H1 (cell line): ENCODE data around the gene IGLL1. TPM values are rescaled to one million over a fixed set of nuclear protein-coding genes. Genes with fewer than 3 reads are reported as not detected.
"Not testable (repeated sequence)": the region's sequence is repeated elsewhere in the genome, so short reads cannot be mapped to it uniquely, and the experiment has no call there.

Experiments used
- CTCF ChIA-PET: fragments of 300-600 bp; sonication (Branson Sonifier 250); formaldehyde crosslinking; loops from one replicate; lab custom pipeline; 2021; ENCODE audit not compliant: partially characterized antibody; lab: Charles Lee
- POLR2A ChIA-PET: fragments of 300-600 bp; sonication (Branson Sonifier 250); formaldehyde crosslinking; loops from one replicate; lab custom pipeline; 2021; ENCODE audit warnings: inconsistent platforms; ENCODE audit not compliant: partially characterized antibody; lab: Charles Lee
- DNase-seq, 2 experiments: peaks; one replicate each; pipeline versions ENCODE4 v3.0.0 to v3.0.0-alpha.2; 2010 to 2022; ENCODE audit warnings: low spot score in 2 of 2, low read depth in 1 of 2, mixed read lengths in 1 of 2
- FAIRE-seq: peaks from 2 replicates; lab custom pipeline; 2011; peaks lifted over from hg19 to GRCh38; lab: Jason Lieb, UNC
- H2AFZ ChIP-seq: 2 replicates; pipeline ENCODE4 v1.8.1; 2012; ENCODE audit warnings: low read length, inconsistent platforms
- H2AK5ac ChIP-seq: 2 replicates; pipeline ENCODE4 v1.6.1; 2013; ENCODE audit warnings: low read depth, low read length
- H2BK120ac ChIP-seq: replicated peaks from 2 replicates; pipeline ENCODE3; 2013; ENCODE audit warnings: low read depth, low read length, inconsistent platforms
- H2BK12ac ChIP-seq: 2 replicates; pipeline ENCODE4 v1.6.1; 2013; ENCODE audit warnings: low read depth, low read length
- H2BK15ac ChIP-seq: 2 replicates; pipeline ENCODE4 v1.6.1; 2013; ENCODE audit warnings: low read length
- H2BK20ac ChIP-seq: 2 replicates; pipeline ENCODE4 v1.6.1; 2013; ENCODE audit warnings: low read length
- H2BK5ac ChIP-seq: 2 replicates; pipeline ENCODE4 v1.6.1; 2013; ENCODE audit warnings: low read depth, low read length
- H3K14ac ChIP-seq: 2 replicates; pipeline ENCODE4 v1.6.1; 2013; ENCODE audit warnings: inconsistent platforms; ENCODE audit not compliant: insufficient read length
- H3K18ac ChIP-seq: 2 replicates; pipeline ENCODE4 v1.6.1; 2013; ENCODE audit warnings: low read length; ENCODE audit errors: extremely low read depth
- H3K23ac ChIP-seq: 2 replicates; pipeline ENCODE4 v1.6.1; 2013; ENCODE audit warnings: inconsistent platforms; ENCODE audit not compliant: insufficient read length
- H3K23me2 ChIP-seq: 2 replicates; pipeline ENCODE4 v1.6.1; 2013; ENCODE audit warnings: low read depth, low read length
- H3K27ac ChIP-seq: 2 replicates; pipeline ENCODE4 v1.6.1; 2011; ENCODE audit warnings: low read depth, low read length, inconsistent platforms
- H3K27me3 ChIP-seq, 4 experiments: replicated peaks in 1 of 4; 1 replicate in 1 of 4; 2 replicates in 3 of 4; pipeline versions ENCODE4 v1.6.1 to v1.8.1; 2011 to 2013; ENCODE audit warnings: low read length in 3 of 4, mild to moderate bottlenecking in 3 of 4, inconsistent platforms in 2 of 4, mixed read lengths in 2 of 4, moderate library complexity in 1 of 4; ENCODE audit not compliant: control insufficient read depth in 3 of 4, insufficient read depth in 3 of 4; ENCODE audit errors: extremely low read depth in 1 of 4
- H3K36me3 ChIP-seq, 4 experiments: 2 replicates each; pipeline versions ENCODE4 v1.6.1 to v1.8.1; 2011 to 2013; ENCODE audit warnings: mild to moderate bottlenecking in 4 of 4, low read length in 3 of 4, moderate library complexity in 2 of 4, control low read depth in 1 of 4, inconsistent platforms in 1 of 4; ENCODE audit not compliant: insufficient read depth in 4 of 4, control insufficient read depth in 2 of 4
- H3K4ac ChIP-seq: replicated peaks from 2 replicates; pipeline ENCODE3; 2013; ENCODE audit warnings: low read length, low read depth, mixed read lengths, inconsistent platforms; ENCODE audit not compliant: insufficient read length
- H3K4me1 ChIP-seq, 4 experiments: replicated peaks in 1 of 4; 1 replicate in 1 of 4; 2 replicates in 3 of 4; pipeline versions ENCODE4 v1.6.1 to v1.8.1; 2011 to 2013; ENCODE audit warnings: low read length in 3 of 4, inconsistent platforms in 2 of 4, mixed read lengths in 1 of 4; ENCODE audit not compliant: insufficient read depth in 4 of 4, control insufficient read depth in 3 of 4
- H3K4me2 ChIP-seq, 2 experiments: 2 replicates each; pipeline versions ENCODE4 v1.6.1 to v1.8.1; 2011 to 2013; ENCODE audit warnings: low read depth in 2 of 2, low read length in 2 of 2, control low read depth in 1 of 2, inconsistent platforms in 1 of 2, mild to moderate bottlenecking in 1 of 2; ENCODE audit not compliant: insufficient read depth in 1 of 2
- H3K4me3 ChIP-seq, 4 experiments: fragments of 200-600, 300-600 bp in 1 of 4; sonication (generic), shearing (Covaris generic), sonication (Bioruptor Twin) in 1 of 4; 2 replicates each; pipeline versions ENCODE4 v1.5.1 to v1.8.1; 2011 to 2016; ENCODE audit warnings: low read length in 4 of 4, low read depth in 3 of 4, control low read depth in 2 of 4, inconsistent platforms in 2 of 4, mild to moderate bottlenecking in 2 of 4, mixed read lengths in 1 of 4, moderate library complexity in 1 of 4; ENCODE audit not compliant: insufficient read depth in 2 of 4; ENCODE audit errors: extremely low read depth in 1 of 4
- H3K56ac ChIP-seq: replicated peaks from 2 replicates; pipeline ENCODE3; 2013; ENCODE audit warnings: low read depth, mild to moderate bottlenecking, mixed read lengths, low read length, inconsistent platforms; ENCODE audit not compliant: insufficient read length
- H3K79me1 ChIP-seq: 2 replicates; pipeline ENCODE4 v1.6.1; 2013; ENCODE audit warnings: low read depth, low read length, control low read depth
- H3K79me2 ChIP-seq, 2 experiments: 2 replicates each; pipeline versions ENCODE4 v1.6.1 to v1.8.1; 2012 to 2013; ENCODE audit warnings: low read length in 2 of 2, mild to moderate bottlenecking in 2 of 2, inconsistent platforms in 1 of 2; ENCODE audit not compliant: insufficient read depth in 2 of 2, control insufficient read depth in 1 of 2
- H3K9ac ChIP-seq, 4 experiments: replicated peaks in 1 of 4; 1 replicate in 1 of 4; 2 replicates in 3 of 4; pipeline versions ENCODE4 v1.6.1 to v1.8.1; 2011 to 2013; ENCODE audit warnings: low read depth in 3 of 4, low read length in 3 of 4, control low read depth in 2 of 4, mild to moderate bottlenecking in 2 of 4, moderate library complexity in 2 of 4, inconsistent platforms in 1 of 4; ENCODE audit errors: extremely low read depth in 1 of 4
- H3K9me3 ChIP-seq, 2 experiments: 2 replicates each; pipeline versions ENCODE4 v1.6.1 to v1.8.1; 2012 to 2013; ENCODE audit warnings: mild to moderate bottlenecking in 2 of 2, moderate library complexity in 2 of 2, control low read depth in 1 of 2, inconsistent platforms in 1 of 2, low read depth in 1 of 2, low read length in 1 of 2, mixed read lengths in 1 of 2; ENCODE audit not compliant: insufficient read depth in 2 of 2
- H4K20me1 ChIP-seq, 2 experiments: replicated peaks in 1 of 2; 2 replicates each; pipeline versions ENCODE3 to v1.8.1; 2011 to 2013; ENCODE audit warnings: inconsistent platforms in 2 of 2, low read length in 2 of 2, mild to moderate bottlenecking in 1 of 2; ENCODE audit not compliant: insufficient read depth in 2 of 2, control insufficient read depth in 1 of 2
- H4K5ac ChIP-seq: 2 replicates; pipeline ENCODE4 v1.6.1; 2013; ENCODE audit warnings: low read length, low read depth, mixed read lengths, inconsistent platforms; ENCODE audit not compliant: insufficient read length
- H4K8ac ChIP-seq: 2 replicates; pipeline ENCODE4 v1.8.0; 2013; ENCODE audit warnings: mild to moderate bottlenecking, moderate library complexity, low read length, inconsistent platforms; ENCODE audit not compliant: insufficient read depth; ENCODE audit errors: extremely low read depth
- H4K91ac ChIP-seq: replicated peaks from 2 replicates; pipeline ENCODE3; 2013; ENCODE audit warnings: low read length, mixed read lengths, inconsistent platforms; ENCODE audit not compliant: insufficient read length
- WGBS, 2 experiments: shearing (Covaris generic) in 1 of 2; methylation state at CpG; one replicate each; pipeline versions ENCODE4 v1.1.6 to v1.1.7; 2013 to 2015; ENCODE audit warnings: low lambda C conversion rate in 2 of 2, mixed read lengths in 2 of 2, inconsistent platforms in 1 of 2, low coverage in 1 of 2, missing lambda C conversion rate in 1 of 2; ENCODE audit not compliant: insufficient replicate concordance in 2 of 2, insufficient coverage in 1 of 2, insufficient read length in 1 of 2; ENCODE audit errors: extremely low coverage in 1 of 2, missing lambda C conversion rate in 1 of 2; 5-methylcytosine and 5-hydroxymethylcytosine counted together
- polyA plus RNA-seq, 7 experiments: library from polyadenylated mRNA; depleted of rRNA in 3 of 7; stranded (reverse) in 5 of 7; unstranded in 2 of 7; fragments of >200 nt in 5 of 7; fragments of 200-250 nt in 2 of 7; gene quantifications; 1 replicate in 5 of 7; 2 replicates in 1 of 7; 4 replicates in 1 of 7; pipeline versions ENCODE4 v1.2.1 to v1.2.3, GENCODE V29; 2011 to 2013; ENCODE audit warnings: missing spikeins in 2 of 7, mixed read lengths in 2 of 7
- total RNA-seq: library from RNA; stranded (reverse); fragmentation: NEBNext Ultra II Directional; extraction: Animal tissue kit (Norgen Biotek cat#: 25700); gene quantifications from 2 replicates; pipeline ENCODE4 v1.2.1, GENCODE V29; 2021

Gene IGLL1
- total and polyA plus RNA-seq, 2 of the 8 experiments (the other 6 are each of a cell fraction or from before 2014, with no cell fraction given): not detected

- H3K9ac ChIP-seq, H2BK20ac ChIP-seq, H3K9me3 ChIP-seq, H3K79me2 ChIP-seq, H4K20me1 ChIP-seq, H3K23ac ChIP-seq, H3K4me2 ChIP-seq, H4K8ac ChIP-seq, DNase-seq, H2BK120ac ChIP-seq, FAIRE-seq, H4K5ac ChIP-seq, H3K18ac ChIP-seq, H3K27me3 ChIP-seq, H2AFZ ChIP-seq, H4K91ac ChIP-seq, H2BK15ac ChIP-seq, H3K4ac ChIP-seq, H3K56ac ChIP-seq, H3K79me1 ChIP-seq, H3K14ac ChIP-seq, H3K27ac ChIP-seq, POLR2A ChIA-PET, H3K36me3 ChIP-seq, H3K23me2 ChIP-seq, H2AK5ac ChIP-seq, H3K4me3 ChIP-seq: not testable (repeated sequence)
- Histone ChIP-seq H3K4me1 (peaks cover 20 to 38% (median 26%) of the 10 kb centered on the region in 4 experiments), H2BK12ac (0 out of 2 replicates have a peak overlapping the region, but pooled peaks have one; percentile 75), H2BK5ac (0 out of 2 replicates have a peak overlapping the region, but pooled peaks have one; percentile 49)
- WGBS, 2 experiments: 88% methylated on average over 6 of the region's 6 CpGs; no CpG with 5 or more reads in 1 of the 2 experiments
- CTCF ChIA-PET: interaction anchor here (1.1 to 1.8 kb wide), 5 partner anchors 29 to 127 kb away, joined by 4 to 6 read pairs (median 4); partner anchors contain the start of gene IGLL1
These were observed 41.4 kb downstream of the IGLL1 start for GRCh38 chr22:23538696-23539030.
